Nephron progenitor cell (in vitro differentiated cells): ENCODE measurements around the gene CEACAM1.
"Not testable (repeated sequence)": the region's sequence is repeated elsewhere in the genome, so short reads cannot be mapped to it uniquely, and the experiment has no call there.

Source experiments
- DNase-seq: peaks from one replicate; pipeline ENCODE4 v3.0.0; 2021
- H3K27ac Mint-ChIP-seq: 2 replicates; pipeline ENCODE4 v1.8.0; 2021; ENCODE audit warnings: mild to moderate bottlenecking, moderate library complexity, mixed read lengths
- H3K27me3 Mint-ChIP-seq: 2 replicates; pipeline ENCODE4 v1.8.0; 2021; ENCODE audit warnings: mild to moderate bottlenecking, low read depth, mixed read lengths; ENCODE audit not compliant: poor library complexity
- H3K36me3 Mint-ChIP-seq: 2 replicates; pipeline ENCODE4 v1.8.0; 2021; ENCODE audit warnings: low read depth, mixed read lengths
- H3K4me1 Mint-ChIP-seq: 2 replicates; pipeline ENCODE4 v1.8.0; 2021; ENCODE audit warnings: mixed read lengths
- H3K4me3 Mint-ChIP-seq: 2 replicates; pipeline ENCODE4 v1.8.0; 2021; ENCODE audit warnings: mild to moderate bottlenecking, moderate library complexity, mixed read lengths
- H3K9me3 Mint-ChIP-seq: 2 replicates; pipeline ENCODE4 v1.8.0; 2021; ENCODE audit warnings: mild to moderate bottlenecking, moderate library complexity, mixed read lengths
- CTCF ChIP-seq: fragments of 200-600 bp; sonication (generic); IDR thresholded peaks from 2 replicates; pipeline ENCODE4 v1.5.0; 2021; ENCODE audit warnings: antibody characterized with exemption

CEACAM1 gene

DNA sequence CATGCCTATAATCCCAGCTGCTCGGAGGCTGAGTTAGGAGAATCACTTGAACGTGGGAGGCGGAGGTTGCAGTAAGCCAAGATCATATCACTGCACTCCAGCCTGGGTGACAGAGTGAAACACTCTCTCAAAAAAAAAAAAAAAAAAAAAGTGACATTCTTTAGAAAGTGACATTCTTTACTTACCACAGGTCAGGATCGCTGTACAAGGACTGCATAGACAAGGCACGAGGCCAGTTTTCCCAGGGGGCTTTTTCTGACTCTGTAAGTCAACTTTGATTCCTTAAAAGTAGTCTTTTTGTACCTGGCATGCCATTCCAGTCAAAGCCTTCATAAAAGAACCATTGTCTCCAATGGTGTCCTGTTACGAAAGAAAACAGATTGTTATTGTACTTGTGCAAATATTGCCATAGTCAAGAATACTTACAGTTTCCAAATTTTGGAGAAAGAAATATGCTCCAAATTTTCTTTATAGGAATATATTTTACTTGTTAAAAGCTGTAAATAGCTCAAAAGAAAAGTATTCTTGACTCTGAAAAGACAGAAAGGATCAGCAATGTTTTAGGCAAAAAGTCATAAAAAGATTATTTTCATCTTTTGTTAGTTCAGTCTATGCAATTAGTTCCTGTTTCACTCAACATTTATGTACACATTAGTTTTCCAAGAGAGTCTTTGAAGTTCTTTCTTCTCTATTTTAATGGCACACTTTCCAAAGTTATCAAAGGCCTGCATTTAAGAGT is 39.3 kb downstream of the CEACAM1 start:
- Mint-ChIP-seq H3K27ac (no peak overlapping the region), H3K4me3 (no peak overlapping the region), H3K9me3 (no peaks in the 10 kb centered on the region), H3K27me3 (peaks cover 3% of the 10 kb centered on the region), H3K4me1 (no peaks in the 10 kb centered on the region), H3K36me3 (no peaks in the 10 kb centered on the region)
- DNase-seq = no peak
- no peak for TF ChIP-seq CTCF

DNA sequence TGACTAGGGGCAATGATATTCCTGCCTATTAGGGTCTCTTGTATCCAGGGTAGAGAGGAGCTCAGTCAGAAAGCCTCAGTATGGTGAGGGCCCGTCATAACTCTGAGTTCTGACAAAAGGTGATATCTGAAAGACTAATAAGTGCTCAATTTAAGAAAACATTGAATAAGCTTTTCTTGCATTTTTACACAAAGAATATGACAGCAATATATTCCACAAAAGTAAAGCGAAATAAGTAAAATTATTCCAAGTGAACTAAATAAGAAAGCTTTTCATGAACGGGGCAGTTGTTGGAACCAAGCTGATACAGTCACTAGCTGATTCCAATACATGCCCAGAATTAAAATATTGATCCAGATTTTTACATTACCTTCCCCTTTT is 40.5 kb downstream of the CEACAM1 start:
- Mint-ChIP-seq H3K36me3 (no peaks in the 10 kb centered on the region), H3K27ac (no peak overlapping the region), H3K27me3 (peaks cover 3% of the 10 kb centered on the region), H3K4me3 (no peak overlapping the region), H3K4me1 (no peaks in the 10 kb centered on the region), H3K9me3 (no peaks in the 10 kb centered on the region)
- DNase-seq = no peak
- TF ChIP-seq CTCF = no peak

- H3K27me3 Mint-ChIP-seq = peaks cover 3% of the 10 kb centered on the region
- no peaks in the 10 kb centered on the region for H3K4me1 Mint-ChIP-seq
- H3K27ac Mint-ChIP-seq = no peak overlapping the region
- no peak for DNase-seq
- no peaks in the 10 kb centered on the region for H3K36me3 Mint-ChIP-seq
- H3K9me3 Mint-ChIP-seq = no peaks in the 10 kb centered on the region
- TF ChIP-seq CTCF = no peak
- H3K4me3 Mint-ChIP-seq = no peak overlapping the region
Measured at GRCh38 chr19:42487032-42487797, 41.1 kb downstream of the CEACAM1 start.

GRCh38 chr19:42485036-42485435 is 43.2 kb downstream of the CEACAM1 start:
- H3K27ac Mint-ChIP-seq, H3K27me3 Mint-ChIP-seq: not testable (repeated sequence)

GRCh38 chr19:42480335-42481095 is 47.8 kb downstream of the CEACAM1 start:
- Mint-ChIP-seq H3K36me3 (peaks cover 4% of the 10 kb centered on the region), H3K27ac (peak overlapping the region; percentile 83), H3K4me3 (no peak overlapping the region), H3K9me3 (no peaks in the 10 kb centered on the region), H3K4me1 (peaks cover 6% of the 10 kb centered on the region), H3K27me3 (no peaks in the 10 kb centered on the region)
- no peak for DNase-seq
- no peak for TF ChIP-seq CTCF

More at GRCh38 chr19:42485036-42485435, 43.2 kb downstream of the CEACAM1 start:
- not testable (repeated sequence) for H3K9me3 Mint-ChIP-seq, H3K36me3 Mint-ChIP-seq, DNase-seq, H3K4me3 Mint-ChIP-seq, H3K4me1 Mint-ChIP-seq

DNA sequence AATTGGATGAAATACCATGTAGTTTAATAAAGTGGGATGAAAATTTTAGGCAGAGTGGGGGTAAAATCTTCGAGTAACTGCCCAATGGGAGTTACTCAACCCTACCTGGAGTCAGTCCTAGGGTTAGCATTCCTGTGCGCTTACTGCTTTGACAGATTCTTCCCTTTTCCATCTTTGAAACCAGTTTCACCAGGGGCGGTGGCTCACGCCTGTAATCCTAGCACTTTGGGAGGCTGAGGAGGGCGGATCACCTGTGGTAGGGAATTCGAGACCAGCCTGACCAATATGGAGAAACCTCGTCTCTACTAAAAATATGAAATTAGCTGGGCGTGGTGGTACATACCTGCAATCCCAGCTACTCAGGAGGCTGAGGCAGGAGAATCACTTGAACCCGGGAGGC is 48.5 kb downstream of the CEACAM1 start:
- peaks cover 4% of the 10 kb centered on the region for H3K36me3 Mint-ChIP-seq
- H3K27me3 Mint-ChIP-seq = peaks cover 2% of the 10 kb centered on the region
- H3K27ac Mint-ChIP-seq = no peak overlapping the region
- TF ChIP-seq CTCF = no peak
- no peak overlapping the region for H3K4me3 Mint-ChIP-seq
- no peak for DNase-seq
- no peaks in the 10 kb centered on the region for H3K9me3 Mint-ChIP-seq
- H3K4me1 Mint-ChIP-seq = peaks cover 9% of the 10 kb centered on the region
